Kidney glomerular epithelial cell (primary cell): Measurements from ENCODE around the gene ORMDL2.
"Not testable (repeated sequence)": the region's sequence is repeated elsewhere in the genome, so short reads cannot be mapped to it uniquely, and the experiment has no call there.

ENCODE experiments used
- DNase-seq: peaks from one replicate; lab custom pipeline; 2025; lab: John Stamatoyannopoulos, UW

ORMDL2 gene

DNA sequence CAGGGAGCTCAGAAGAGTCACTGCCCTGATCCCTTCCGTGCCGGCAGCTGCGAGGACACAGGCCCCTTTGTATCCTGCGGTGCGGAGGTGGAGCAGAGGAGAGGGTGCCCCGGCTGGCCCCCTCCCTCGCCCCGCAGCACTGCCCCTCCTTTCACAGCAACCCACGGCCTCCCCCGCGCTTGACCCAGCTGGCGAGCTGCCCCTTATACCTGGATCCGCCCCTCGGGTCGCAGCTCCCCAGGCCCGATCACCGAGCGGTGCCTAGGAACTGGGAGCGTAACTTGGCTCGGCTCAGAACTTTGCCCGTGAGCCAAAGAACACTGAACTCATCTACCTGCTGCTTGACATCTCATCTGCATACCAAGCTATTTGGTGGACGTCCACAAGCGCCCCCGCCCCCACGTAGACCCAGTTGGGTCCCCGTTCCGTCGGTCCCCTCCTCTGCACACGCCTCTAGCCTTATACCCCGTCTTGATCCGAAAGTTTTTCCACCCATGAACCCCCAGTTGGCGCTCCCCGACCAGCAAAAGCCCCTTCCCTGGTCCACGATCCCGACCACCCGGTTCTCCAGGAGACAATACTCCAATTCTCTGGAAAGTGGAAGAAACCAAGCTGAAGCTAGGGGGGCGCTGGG, 12.2 kb downstream of the ORMDL2 start:
- DNase-seq, result no peak

DNA sequence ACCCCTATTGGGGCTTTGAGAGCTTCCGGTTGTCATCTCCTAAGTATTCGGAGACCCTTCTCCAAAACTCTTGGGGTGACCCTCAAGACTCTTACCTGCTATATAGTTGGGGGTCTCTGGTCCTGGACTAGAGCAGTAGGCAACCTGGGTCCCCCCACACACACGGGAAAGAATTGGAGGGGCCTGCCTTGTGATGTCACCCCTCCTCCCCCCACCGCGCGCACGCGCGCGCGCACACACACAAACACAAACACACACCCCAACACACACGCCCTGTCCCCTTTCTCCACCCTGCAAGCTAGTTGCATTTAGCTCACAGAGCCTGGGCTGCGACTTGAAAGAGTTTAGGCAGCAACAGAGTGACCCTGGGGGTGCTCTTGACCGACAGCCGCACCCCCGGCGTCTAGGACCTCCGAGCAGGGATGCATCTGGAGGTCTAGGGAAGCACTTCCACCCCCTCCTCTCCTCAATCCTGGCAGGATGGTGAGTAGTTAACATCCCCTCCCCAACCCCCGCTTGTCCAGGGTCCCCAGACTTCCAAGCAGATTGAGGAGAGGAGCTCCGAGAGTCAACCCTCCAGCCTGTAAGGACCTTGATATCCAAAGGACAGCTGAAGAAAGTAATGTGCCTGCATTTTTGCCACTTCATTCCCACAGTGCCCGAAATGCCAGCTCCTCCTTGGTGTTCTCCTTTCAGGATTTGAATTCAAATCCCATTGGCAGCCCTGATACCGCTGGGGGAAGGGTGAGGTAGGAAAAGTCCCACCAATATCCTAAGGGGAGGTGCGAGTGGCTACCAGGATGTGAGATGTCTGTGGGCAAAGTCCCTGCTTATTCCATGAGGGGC, 13.0 kb downstream of the ORMDL2 start:
- no peak for DNase-seq

DNA sequence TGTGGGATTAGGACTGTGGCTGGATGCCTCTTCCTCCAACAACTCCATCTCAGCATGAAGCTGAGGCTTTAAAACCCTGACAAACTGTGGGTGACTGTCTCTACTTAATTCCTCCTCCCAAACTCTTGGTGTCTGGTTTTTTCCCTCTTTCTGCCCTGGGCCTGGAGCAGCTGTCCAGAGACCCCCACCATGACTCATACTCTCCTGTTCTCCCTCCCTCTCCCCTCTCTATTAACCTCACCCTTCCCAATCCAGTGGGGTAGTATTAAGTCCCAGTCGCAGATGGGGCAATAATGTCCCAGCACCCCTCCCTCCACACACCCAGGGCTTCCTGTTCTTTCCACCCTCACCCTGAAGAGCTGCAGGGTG, 13.6 kb downstream of the ORMDL2 start:
- DNase-seq, result no peak

DNA sequence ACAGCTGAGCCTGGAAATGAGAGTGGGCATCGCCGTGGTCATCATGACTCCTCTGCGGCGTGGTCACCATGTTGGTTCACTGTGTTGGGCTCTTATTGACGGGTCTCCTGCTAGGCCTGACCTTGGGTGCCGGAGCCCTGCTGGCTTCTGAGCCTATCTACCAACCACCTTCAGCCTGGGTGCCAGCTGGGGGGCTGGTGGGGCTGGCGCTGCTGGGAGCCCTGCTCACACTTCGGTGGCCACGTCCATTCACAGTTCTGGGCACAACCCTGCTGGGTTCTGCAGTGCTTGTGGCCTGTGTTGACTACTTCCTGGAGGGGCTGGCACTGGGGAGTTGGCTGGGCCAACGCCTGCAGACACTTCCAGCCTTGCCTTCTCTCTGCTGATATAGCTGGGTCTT, 15.2 kb downstream of the ORMDL2 start:
- no peak for DNase-seq

DNA sequence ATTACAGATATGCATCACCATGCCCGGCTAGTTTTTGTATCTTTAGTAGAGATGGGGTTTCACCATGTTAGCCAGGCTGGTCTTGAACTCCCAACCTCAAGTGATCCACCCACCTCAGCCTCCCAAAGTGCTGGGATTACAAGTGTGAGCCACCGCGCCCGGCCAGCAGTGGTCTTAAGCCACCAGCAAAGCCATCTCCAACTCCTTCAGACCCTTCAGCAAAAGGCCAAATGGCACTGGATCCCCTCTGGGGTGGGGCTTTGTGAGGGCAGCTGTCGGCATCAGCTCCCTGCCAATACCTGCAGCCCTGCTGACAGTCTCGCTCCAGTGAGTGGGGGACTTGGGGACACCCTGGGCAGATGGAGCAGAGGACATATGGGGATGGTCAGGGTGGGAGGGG, 16.6 kb downstream of the ORMDL2 start:
- not testable (repeated sequence) for DNase-seq

DNA sequence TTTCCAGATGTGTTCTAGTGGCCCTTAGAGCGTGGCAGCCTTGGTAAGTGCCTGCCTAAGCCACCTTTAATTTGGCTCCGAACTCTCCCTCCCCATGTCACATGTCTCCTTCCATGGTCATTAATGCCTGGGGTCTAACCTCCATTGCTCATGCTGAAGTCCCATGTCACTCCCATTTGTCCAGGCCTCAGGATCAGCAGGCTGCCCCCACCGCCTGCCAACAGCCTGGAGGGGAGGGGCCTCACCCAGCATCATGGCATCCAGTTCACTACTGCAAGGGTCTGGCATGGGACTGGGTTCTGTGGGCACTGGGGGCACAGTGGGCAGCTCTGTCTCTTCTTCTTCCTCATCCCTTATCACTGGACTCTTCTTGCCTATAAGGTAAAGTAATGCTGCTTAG, 20.5 kb downstream of the ORMDL2 start:
- DNase-seq, result no peak

DNA sequence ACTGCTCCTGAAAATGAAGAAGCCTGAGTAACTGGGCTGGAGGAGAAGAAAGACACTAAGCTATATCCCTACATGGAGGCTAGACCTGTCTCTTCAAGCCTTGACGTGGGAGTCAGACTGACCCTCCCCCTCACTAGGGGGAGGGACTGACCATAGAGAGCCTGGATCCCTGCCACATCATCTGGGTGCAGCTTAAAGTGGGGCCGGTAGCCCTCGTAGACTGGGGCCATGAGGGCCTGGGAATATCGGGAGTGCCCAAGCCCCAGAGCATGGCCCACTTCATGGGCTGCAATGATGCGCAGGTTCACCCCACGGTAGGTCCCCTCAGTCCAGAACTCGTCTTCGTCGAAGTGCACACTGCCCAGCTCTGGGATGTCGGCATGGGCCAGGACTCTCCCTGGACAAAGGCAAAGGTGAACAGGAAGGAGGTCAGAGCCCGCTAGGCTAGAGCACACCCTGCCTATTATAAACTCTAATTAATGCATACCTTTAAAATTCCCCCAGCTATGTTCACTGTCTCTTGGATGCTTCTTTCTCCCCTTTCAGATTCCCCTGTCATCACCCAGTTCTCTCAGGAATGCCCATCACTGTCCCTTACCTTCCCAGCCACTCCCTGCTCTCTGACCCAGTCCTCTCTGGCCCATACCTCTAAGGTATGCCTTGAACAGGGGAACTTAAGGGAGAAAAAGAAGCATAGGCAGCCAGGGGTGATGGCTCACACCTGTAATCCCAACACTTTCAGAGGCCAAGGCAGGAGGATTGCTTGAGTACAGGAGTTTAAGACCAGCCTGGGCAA, 21.7 kb downstream of the ORMDL2 start:
- no peak for DNase-seq

DNA sequence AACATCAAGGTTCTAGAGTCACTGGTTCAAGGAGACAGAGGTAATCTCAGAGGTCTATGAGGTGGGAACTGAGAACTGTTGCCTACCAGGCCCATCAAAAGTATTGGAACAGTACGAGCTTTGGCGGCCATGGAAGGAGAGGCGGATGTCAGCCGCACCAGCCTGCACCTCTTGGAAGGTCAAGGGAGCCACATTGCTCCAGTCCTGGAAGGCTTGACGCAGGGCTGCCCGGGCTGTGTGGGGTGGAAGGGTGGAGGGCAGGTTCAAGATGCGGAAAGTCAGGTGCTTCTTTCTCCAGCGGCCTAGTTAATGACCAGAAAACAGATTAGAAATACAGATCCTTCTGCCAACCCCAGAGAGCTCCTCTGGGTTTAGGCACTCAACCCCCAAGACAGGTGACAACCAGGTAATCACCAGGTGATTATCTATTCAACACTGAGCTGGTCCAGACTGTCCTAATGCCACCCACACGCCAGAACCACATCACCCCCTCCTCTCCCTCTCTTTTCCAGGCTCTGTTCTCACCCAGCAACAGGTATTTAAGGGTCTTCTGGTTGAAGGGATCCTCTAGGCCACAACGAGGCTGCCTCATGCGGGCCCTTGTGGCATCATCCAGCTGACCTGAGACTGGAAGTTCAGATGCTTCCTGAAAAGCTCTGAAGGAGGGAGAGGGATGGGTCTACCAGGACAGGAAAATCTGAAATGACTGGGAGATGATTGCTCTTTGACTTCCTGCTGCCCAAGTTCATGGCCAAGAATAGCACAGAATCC, 22.9 kb downstream of the ORMDL2 start:
- no peak for DNase-seq

DNA sequence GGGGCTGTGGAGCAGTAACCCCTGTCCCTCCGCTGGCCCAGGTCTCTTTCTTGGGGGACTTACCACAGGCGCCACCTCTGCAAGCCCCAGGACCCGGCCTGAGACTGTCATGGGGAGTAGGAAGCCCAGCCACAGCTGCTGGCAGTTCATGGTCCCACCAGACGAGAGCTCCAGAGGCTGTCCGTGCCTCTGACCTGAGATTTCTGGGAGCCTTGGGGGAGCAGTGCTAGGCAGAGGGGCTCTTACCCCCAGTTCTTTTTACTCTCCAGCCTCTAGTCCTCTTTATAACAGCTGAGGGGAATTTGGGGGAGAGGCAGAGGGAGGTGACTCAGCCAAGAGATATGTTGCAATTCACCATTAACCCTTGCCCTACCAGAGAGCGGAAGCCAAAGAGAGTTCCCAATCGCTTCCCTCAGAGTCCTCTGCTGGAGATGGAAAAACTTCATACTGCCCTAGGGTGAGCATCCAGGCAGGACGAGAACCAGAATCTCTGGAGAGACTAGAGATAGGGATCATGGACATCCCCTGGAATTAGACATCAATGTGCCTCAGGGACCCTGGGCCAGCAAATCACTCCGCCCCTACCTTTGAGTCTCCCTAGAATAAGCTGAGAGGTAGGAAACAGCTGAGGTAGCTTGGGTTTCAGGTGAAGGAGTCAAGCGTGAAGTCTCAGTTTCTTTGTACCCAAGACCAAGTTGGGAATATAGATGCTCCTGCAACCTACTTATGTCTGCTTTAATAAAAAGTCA, 25.0 kb downstream of the ORMDL2 start, which contains the start of gene MMP19:
Gene MMP19 (minus strand): TSS at position 256 of the 749 bp plus-strand sequence. CDS start 106 bp downstream, at position 150.
- DNase-seq, result no peak

DNA sequence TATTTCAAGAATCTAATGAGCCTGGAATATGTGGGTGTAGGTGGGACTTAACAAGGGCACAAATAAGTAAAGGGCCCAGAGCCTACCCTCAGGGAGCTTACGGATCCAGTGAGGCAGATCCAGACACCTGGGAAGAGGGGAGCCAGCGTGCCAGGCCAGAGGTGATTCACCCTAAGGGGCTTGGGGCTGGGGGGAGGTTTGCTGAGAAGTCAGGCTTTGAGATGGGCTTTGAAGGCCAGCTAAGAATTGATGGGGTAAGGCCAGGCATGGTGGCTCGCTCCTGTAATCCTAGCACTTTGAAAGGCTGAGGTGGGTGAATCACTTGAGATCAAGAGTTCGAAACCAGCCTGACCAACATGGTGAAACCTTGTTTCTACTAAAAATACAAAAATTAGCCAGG, 25.6 kb downstream of the ORMDL2 start:
- DNase-seq, result no peak

DNA sequence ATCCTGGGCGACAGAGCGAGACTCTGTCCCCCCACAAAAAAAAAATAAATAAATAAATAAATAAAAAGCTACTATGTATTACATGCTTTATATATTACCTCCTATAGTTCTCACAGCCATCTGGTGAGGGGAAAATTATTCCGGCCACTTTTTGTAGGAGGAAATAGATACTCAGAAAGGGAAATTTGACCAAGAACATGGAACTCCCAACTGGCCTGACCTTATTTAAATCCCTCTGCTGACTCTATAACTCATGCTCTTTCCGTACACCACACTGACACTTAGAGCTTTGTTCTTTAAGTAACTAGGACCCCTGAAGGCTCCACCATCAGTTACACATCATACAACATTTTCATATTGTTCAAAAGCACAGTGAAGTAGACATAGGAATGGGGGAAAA, 27.1 kb downstream of the ORMDL2 start:
- no peak for DNase-seq

DNA sequence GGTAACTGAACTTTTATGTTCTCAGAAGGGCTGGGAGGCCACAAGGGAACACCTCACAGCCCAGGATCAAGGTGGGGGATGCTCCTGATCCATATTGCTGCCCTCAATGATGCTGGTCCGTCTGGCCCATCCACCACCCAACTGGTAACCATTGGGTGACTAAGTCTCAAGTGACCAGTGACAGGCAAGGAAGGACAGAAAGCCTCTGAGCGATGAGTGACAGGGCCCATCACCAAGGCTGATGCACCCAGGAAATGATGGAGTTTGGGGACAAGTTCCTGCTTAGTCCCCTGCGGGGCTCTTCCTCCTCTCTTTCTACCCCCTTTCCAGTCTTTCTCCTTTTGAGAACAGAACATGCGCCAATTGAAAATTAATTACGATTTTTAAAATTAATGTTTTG, 27.5 kb downstream of the ORMDL2 start:
- DNase-seq, result no peak

DNA sequence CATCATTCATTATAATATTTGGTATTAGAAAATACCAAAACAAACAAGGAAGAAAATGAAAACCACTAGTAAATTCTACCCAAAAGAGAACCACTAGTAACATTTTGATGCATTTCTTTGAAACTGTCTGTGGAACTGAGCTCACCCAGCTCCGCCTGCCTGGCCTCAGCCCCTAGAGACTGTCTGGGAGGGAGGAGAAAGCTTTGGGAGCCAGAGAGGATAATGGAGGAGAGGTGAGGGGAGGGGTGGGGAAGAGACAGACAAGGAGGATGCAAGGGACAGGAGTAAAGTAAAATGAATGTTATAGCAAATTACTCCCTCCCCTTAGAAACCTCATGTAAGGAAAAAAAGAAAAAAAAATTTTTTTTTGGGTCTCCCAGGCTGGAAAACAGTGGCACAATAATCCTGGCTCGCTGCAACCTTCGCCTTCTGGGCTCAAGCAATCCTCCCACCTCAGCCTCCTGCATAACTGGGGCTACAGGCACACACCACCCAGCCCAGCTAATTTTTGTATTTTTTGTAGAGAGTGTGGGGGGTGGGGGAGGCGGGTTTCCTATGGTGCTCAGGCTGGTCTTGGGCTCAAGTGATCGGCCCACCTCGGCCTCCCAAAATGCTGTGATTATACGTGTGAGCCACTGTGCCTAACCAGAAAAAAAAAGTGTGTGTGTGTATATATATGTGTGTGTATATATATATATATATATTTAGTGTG, 28.1 kb downstream of the ORMDL2 start:
- DNase-seq, result no peak

DNA sequence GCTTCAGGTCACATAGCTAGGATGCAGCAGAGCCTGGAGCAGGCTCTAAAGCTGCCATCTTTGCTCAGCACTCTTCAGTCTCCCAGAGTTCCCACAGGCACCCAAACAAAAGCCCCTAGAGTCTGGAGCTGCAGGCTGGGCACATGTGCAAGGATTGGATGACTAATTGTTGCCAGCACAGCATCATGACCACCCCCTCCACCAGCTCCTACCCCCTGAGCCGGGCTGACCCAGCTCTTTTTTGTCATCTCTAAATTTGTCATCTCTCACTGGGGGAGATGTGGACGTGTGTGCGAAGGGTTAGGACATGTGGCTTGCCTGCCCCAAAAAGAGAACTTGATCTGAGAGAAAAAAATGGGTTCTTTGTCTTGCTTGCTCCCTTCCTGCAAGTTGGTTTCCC, 29.2 kb downstream of the ORMDL2 start:
- no peak for DNase-seq

DNA sequence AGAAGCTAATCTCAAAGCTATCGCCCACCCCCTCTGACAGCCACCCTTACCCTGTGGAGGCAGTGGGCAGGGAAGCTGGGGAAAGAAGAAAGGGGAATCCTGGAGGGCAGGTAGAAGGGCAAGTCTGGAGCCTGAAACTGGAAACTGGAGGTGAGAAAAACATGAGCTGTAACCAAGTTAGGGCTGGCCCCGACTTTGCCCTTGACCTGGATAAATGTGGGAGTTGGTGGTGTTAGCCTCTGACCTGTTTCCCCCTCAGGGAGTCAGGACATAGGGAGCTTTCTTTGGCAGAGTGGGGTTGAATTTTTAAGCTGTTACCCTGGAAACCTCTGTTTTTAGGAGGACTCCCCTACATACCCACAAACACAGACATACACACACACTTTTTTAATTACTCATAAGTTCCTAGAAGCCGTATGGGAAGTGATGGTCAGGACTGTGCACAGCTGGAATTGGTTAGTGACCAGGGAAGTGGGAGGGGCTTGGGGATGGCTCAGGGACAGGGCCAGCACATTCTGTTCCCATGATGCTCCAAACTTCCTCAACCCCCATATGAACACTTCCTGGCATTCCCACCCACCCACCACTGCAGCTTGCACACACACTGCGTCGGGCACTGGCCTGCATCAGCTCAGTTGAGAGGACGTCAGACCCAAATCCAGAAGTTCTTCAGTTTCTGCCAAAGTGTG, 29.9 kb downstream of the ORMDL2 start:
- DNase-seq, result peak; percentile 39

DNA sequence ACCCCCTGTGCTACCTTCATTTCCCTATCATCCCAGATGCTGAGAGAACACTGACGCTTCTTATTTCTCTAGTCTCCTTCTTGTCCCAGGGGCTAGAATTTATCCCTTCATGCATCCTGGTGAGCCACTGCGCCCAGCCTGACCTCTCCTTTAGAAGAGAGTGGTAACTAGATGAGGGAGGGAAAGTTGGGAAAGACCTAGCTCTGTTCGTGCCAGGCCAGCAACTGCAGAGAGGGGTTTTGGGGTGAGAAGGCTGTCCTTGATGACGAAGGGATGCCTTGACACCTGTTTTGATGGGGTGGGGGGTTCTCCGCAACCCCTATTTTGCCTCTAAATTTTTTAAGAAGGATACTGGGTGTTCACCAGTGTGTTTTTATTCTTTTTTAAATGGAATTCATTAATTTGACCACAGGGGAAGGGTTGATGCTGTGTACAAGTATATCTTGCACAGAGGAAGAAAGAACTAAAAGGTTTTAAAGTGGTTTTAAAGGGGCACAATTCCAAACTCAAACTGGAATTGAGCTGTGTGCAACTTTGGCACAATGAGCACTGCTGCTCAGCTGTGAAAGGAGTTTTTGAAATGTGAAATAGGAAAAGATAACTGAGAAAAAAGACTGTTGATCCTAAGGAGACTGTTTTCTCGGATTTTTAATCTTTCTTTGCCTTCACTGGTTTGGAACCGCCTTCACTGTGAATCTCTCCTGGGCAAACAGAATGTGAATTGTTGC, 31.9 kb downstream of the ORMDL2 start:
- DNase-seq, result no peak

DNA sequence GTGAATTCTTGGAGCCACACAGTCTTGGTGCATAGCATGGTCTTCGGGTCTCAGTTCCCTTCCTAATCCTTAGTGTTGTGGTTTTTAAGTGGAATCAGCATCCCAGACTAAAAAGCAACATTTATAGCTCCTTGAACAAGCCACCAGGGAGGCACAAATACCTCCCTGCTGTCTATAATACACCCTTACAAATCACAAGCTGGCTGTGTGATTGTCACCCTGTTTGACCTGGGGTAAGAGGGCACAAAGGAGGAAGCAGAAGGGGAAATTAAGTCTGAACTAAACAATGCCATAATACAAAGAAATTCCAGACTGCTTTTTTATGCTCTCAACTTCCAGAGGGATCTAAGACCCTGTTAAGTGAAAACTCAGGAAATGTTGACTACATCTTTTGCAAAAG, 32.6 kb downstream of the ORMDL2 start:
- no peak for DNase-seq

DNA sequence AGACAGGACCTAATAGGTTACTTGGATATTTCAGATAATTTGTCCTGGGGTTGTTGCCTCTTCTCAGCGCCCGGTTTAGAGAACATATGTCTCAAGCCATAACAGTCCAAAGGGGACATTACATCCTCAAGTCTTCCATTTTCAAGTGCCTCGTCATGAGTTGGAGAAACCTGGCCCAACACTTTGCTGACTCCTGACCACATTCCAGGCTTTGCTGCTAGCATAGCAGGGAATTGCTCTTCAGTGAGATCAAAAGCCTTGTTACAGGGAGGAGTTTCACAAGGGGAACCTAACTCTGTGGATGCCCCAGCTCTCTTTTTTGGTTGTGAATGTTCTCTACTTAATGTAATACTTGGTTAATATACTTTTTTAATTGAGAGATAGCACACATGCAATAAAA, 33.1 kb downstream of the ORMDL2 start:
- DNase-seq, result no peak

DNA sequence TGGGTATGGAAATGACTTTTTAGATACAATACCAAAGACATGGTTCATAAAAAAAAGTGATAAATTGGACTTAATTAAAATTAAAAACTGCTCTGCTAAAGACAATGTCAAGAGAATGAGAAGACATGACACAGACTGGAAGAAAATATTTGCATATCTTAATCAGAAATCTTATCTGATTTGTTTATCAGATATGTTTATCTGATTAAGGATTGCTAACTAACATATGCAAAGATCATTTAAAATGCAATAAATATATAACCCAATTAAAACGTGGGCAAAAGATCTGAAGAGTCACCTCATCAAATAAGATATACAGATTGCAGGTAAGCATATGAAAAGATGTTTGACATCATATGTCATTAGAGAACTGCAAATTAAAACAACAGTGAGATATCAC, 34.9 kb downstream of the ORMDL2 start:
- DNase-seq, result no peak
